MCF 10A (cell line): ENCODE measurements around the gene MYOM3. TPM values are rescaled to one million over a fixed set of nuclear protein-coding genes. Genes with fewer than 3 reads are reported as not detected.

Source experiments
- BruUV-seq: library from RNA; stranded (reverse); fragments of 400-500 nt; replicated peaks from 2 replicates; lab custom pipeline; 2021; lab: Mats Ljungman, UMichigan
- CTCF ChIA-PET: fragments of 300-600 bp; sonication (Branson Sonifier 250); formaldehyde crosslinking; extraction: SDS; loops from one replicate; lab custom pipeline; 2021; ENCODE audit warnings: antibody characterized with exemption, inconsistent platforms; lab: Yijun Ruan, JAX
- POLR2A ChIA-PET: fragments of 300-600, 350-650 bp; sonication (Branson Sonifier 250); formaldehyde crosslinking; extraction: SDS; loops from one replicate; lab custom pipeline; 2020; ENCODE audit warnings: antibody characterized with exemption, inconsistent platforms; lab: Yijun Ruan, JAX
- DNase-seq: peaks from one replicate; pipeline ENCODE4 v3.0.0-alpha.2; 2018; ENCODE audit not compliant: unreplicated experiment
- H3K27ac Mint-ChIP-seq: one replicate; pipeline ENCODE4 v1.8.0; 2022; ENCODE audit warnings: mild to moderate bottlenecking, low read depth, mixed read lengths; ENCODE audit not compliant: unreplicated experiment
- H3K27me3 Mint-ChIP-seq: one replicate; pipeline ENCODE4 v1.8.0; 2022; ENCODE audit warnings: mixed read lengths; ENCODE audit not compliant: insufficient read depth, unreplicated experiment
- H3K36me3 Mint-ChIP-seq: one replicate; pipeline ENCODE4 v1.8.0; 2022; ENCODE audit warnings: mild to moderate bottlenecking, moderate library complexity, mixed read lengths; ENCODE audit not compliant: insufficient read depth, unreplicated experiment
- H3K4me1 Mint-ChIP-seq: one replicate; pipeline ENCODE4 v1.8.0; 2022; ENCODE audit warnings: mixed read lengths; ENCODE audit not compliant: insufficient read depth, unreplicated experiment
- H3K4me3 Mint-ChIP-seq: one replicate; pipeline ENCODE4 v1.8.0; 2022; ENCODE audit warnings: mild to moderate bottlenecking, moderate library complexity, mixed read lengths; ENCODE audit not compliant: unreplicated experiment
- H3K9me3 Mint-ChIP-seq: one replicate; pipeline ENCODE4 v1.8.0; 2022; ENCODE audit warnings: mixed read lengths; ENCODE audit not compliant: unreplicated experiment
- CTCF ChIP-seq: fragments of 200-600 bp; IDR thresholded peaks from one replicate; pipeline ENCODE4 v1.8.0; 2022; ENCODE audit warnings: antibody characterized with exemption, mild to moderate bottlenecking; ENCODE audit not compliant: unreplicated experiment
- intact Hi-C: fragments of 100-400 bp; cut with micrococcal nuclease; formaldehyde crosslinking; loops from 2 replicates; pipeline ENCODE4 v1.14.1; 2022
- total RNA-seq: library from RNA; stranded (reverse); gene quantifications from 2 replicates; pipeline ENCODE4 v1.2.3, GENCODE V29; 2022

MYOM3 gene
- total RNA-seq, 1 experiment from 2014 or later, result 0.05 TPM

DNA sequence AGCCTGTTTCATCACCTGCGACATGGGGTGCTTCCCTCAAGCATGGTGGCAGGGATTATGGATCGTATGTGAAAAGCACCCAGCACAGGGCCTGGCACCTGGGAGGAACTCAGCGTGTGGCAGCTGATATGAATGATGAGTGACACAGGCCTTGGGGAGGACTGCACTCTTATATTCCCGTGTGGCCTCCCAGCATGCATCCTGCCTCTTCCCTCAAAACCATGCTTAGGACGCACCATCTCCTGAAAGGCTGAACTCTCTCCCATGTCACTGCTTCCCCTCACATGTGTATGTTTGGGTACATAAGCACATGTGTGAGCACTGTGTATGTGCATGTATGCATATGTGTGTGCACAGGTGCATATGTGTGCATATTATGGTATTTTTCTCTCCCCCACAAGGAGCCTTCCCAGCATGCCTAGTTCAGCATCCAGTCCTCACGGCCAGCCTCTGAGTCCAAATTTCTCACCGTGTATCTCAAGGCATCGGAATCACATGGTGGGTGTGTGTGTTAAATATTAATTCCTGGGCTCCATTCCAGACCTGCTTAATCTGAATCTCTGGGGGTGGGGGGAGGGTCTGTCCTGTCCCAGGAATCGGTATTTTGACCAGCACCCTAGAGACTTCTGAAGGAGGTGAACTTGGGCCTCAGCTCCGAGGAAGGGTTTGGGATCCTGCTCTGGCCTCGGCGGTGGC lies 12.8 kb downstream of the MYOM3 start:
- Mint-ChIP-seq H3K9me3 (no peaks in the 10 kb centered on the region), H3K36me3 (peaks cover 6% of the 10 kb centered on the region), H3K4me1 (peaks cover 6% of the 10 kb centered on the region), H3K27me3 (no peaks in the 10 kb centered on the region), H3K27ac (no peak overlapping the region), H3K4me3 (no peak overlapping the region)
- no peak for DNase-seq
- intact Hi-C loops, result no loop called here
- ChIA-PET POLR2A (no interaction called here), CTCF (no interaction called here)
- BruUV-seq, result no TSS peak
- no peak for TF ChIP-seq CTCF

GRCh38 chr1:24098102-24098501 lies 13.8 kb downstream of the MYOM3 start:
- intact Hi-C loops, result no loop called here
- TF ChIP-seq CTCF, result no peak
- H3K4me3 Mint-ChIP-seq, result no peak overlapping the region
- DNase-seq, result no peak
- H3K27ac Mint-ChIP-seq, result no peak overlapping the region
- no peaks in the 10 kb centered on the region for H3K9me3 Mint-ChIP-seq
- H3K27me3 Mint-ChIP-seq, result no peaks in the 10 kb centered on the region
- peaks cover 6% of the 10 kb centered on the region for H3K36me3 Mint-ChIP-seq
- no TSS peak for BruUV-seq
- POLR2A ChIA-PET, result no interaction called here
- H3K4me1 Mint-ChIP-seq, result peaks cover 6% of the 10 kb centered on the region
- CTCF ChIA-PET, result interaction anchor here (1.0 to 1.1 kb wide), 3 partner anchors 26 to 285 kb away, joined by 3 to 4 read pairs (median 3); no protein-coding TSS in a partner anchor

GRCh38 chr1:24097663-24098062 lies 14.3 kb downstream of the MYOM3 start:
- Mint-ChIP-seq H3K27ac (no peak overlapping the region), H3K36me3 (peaks cover 6% of the 10 kb centered on the region), H3K4me3 (no peak overlapping the region), H3K4me1 (peaks cover 6% of the 10 kb centered on the region), H3K27me3 (no peaks in the 10 kb centered on the region), H3K9me3 (no peaks in the 10 kb centered on the region)
- POLR2A ChIA-PET, result no interaction called here
- no peak for TF ChIP-seq CTCF
- no TSS peak for BruUV-seq
- DNase-seq, result no peak
- intact Hi-C loops, result no loop called here
- CTCF ChIA-PET, result interaction anchor here (0.8 to 1.1 kb wide), 4 partner anchors 17 to 285 kb away, joined by 3 to 4 read pairs (median 3); no protein-coding TSS in a partner anchor

DNA sequence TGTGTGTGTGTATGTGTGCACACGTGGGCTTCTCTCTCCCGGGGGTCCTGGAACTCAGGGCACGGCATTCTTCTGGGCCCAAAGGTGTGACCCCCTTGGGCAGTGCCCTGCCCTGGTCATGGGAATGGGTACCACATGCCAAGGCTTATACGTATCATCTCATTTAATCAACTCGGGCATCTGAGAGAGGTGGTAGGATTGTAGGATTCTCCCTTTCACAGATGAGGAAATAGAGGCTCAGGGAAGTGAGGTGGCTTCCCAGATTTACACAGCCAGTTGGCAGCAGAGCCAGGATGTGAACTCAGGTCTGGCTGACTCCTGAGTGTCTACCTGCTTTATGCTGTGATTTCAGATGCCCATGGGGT lies 15.2 kb downstream of the MYOM3 start:
- Mint-ChIP-seq H3K9me3 (no peaks in the 10 kb centered on the region), H3K27me3 (no peaks in the 10 kb centered on the region), H3K27ac (no peak overlapping the region), H3K36me3 (peaks cover 6% of the 10 kb centered on the region), H3K4me3 (no peak overlapping the region), H3K4me1 (peaks cover 6% of the 10 kb centered on the region)
- intact Hi-C loops, result no loop called here
- no TSS peak for BruUV-seq
- ChIA-PET CTCF (no interaction called here), POLR2A (no interaction called here)
- DNase-seq, result no peak
- no peak for TF ChIP-seq CTCF
